HEK293 (cell line): Measurements from ENCODE around the gene SLC32A1.

ENCODE experiments used
- CTCF ChIA-PET: fragments of 350-600 bp; formaldehyde crosslinking; extraction: SDS; loops from one replicate; lab custom pipeline; 2021; ENCODE audit warnings: antibody characterized with exemption; lab: Yijun Ruan, JAX
- POLR2A ChIA-PET: fragments of 300-600 bp; formaldehyde crosslinking; extraction: SDS; loops from one replicate; lab custom pipeline; 2020; ENCODE audit warnings: antibody characterized with exemption, inconsistent platforms; lab: Yijun Ruan, JAX
- H3K27ac ChIP-seq: fragments of 200-500 bp; sonication (Bioruptor generic); 2 replicates; pipeline ENCODE4 v1.5.1; 2014; ENCODE audit warnings: low read depth, low read length, control low read depth, inconsistent platforms; ENCODE audit errors: extremely low read depth
- H3K36me3 ChIP-seq, 2 experiments: fragments of 200-500 bp in 1 of 2; sonication (Bioruptor generic) in 1 of 2; 1 replicate in 1 of 2; 2 replicates in 1 of 2; pipeline ENCODE4 v1.5.1; 2014 to 2017; ENCODE audit warnings: inconsistent platforms in 2 of 2, low read length in 2 of 2; ENCODE audit not compliant: control insufficient read depth in 2 of 2, insufficient read depth in 1 of 2
- H3K4me1 ChIP-seq: fragments of 200-500 bp; sonication (Bioruptor generic); 2 replicates; pipeline ENCODE4 v1.5.1; 2014; ENCODE audit warnings: mild to moderate bottlenecking, low read length, inconsistent platforms; ENCODE audit not compliant: control insufficient read depth, insufficient read depth
- H3K4me3 ChIP-seq: 2 replicates; pipeline ENCODE4 v1.5.1; 2011; ENCODE audit warnings: low read depth, mild to moderate bottlenecking, control low read depth, low read length, moderate library complexity
- H3K9me3 ChIP-seq: fragments of 200-500 bp; sonication (Bioruptor generic); 2 replicates; pipeline ENCODE4 v1.5.1; 2014; ENCODE audit warnings: low read depth, low read length, inconsistent platforms; ENCODE audit not compliant: control insufficient read depth, insufficient read depth
- HOXA7 ChIP-seq: sonication (generic); formaldehyde crosslinking; IDR thresholded peaks from 2 replicates; pipeline ENCODE4 v1.8.1; 2022; ENCODE audit warnings: missing genetic modification reagents, borderline replicate concordance
- MYNN ChIP-seq: fragments of 450-650 bp; formaldehyde crosslinking; IDR thresholded peaks from 2 replicates; pipeline ENCODE4 v1.5.1; 2016; ENCODE audit warnings: missing biosample characterization, missing genetic modification characterization, borderline replicate concordance
- PRDM10 ChIP-seq: fragments of 450-650 bp; formaldehyde crosslinking; IDR thresholded peaks from 2 replicates; pipeline ENCODE4 v1.5.1; 2016; ENCODE audit warnings: missing biosample characterization, missing genetic modification characterization
- PRDM2 ChIP-seq: fragments of 450-650 bp; formaldehyde crosslinking; IDR thresholded peaks from 2 replicates; pipeline ENCODE4 v1.5.1; 2016; ENCODE audit warnings: missing biosample characterization, missing genetic modification characterization, borderline replicate concordance
- SCRT2 ChIP-seq: fragments of 450-650 bp; formaldehyde crosslinking; IDR thresholded peaks from 2 replicates; pipeline ENCODE4 v1.5.1; 2016; ENCODE audit warnings: missing biosample characterization, missing genetic modification characterization
- SP3 ChIP-seq: fragments of 450-650 bp; formaldehyde crosslinking; IDR thresholded peaks from 2 replicates; pipeline ENCODE4 v1.5.1; 2016; ENCODE audit warnings: missing biosample characterization, missing genetic modification characterization
- ZNF155 ChIP-seq: fragments of 450-650 bp; formaldehyde crosslinking; IDR thresholded peaks from 2 replicates; pipeline ENCODE4 v1.5.1; 2016; ENCODE audit warnings: missing biosample characterization, missing genetic modification characterization
- ZNF302 ChIP-seq: fragments of 450-650 bp; formaldehyde crosslinking; IDR thresholded peaks from 2 replicates; pipeline ENCODE4 v1.5.1; 2016; ENCODE audit warnings: missing biosample characterization, missing genetic modification characterization, low read depth
- ZNF350 ChIP-seq: fragments of 450-650 bp; formaldehyde crosslinking; IDR thresholded peaks from 2 replicates; pipeline ENCODE4 v1.5.0; 2017; ENCODE audit warnings: missing biosample characterization, mild to moderate bottlenecking, missing genetic modification characterization
- ZNF48 ChIP-seq: fragments of 450-650 bp; formaldehyde crosslinking; IDR thresholded peaks from 2 replicates; pipeline ENCODE4 v1.5.1; 2016; ENCODE audit warnings: missing biosample characterization, missing genetic modification characterization
- ZNF530 ChIP-seq: fragments of 450-650 bp; formaldehyde crosslinking; IDR thresholded peaks from 2 replicates; pipeline ENCODE4 v1.5.1; 2016; ENCODE audit warnings: low read depth, missing biosample characterization, missing genetic modification characterization
- ZNF544 ChIP-seq: fragments of 450-650 bp; formaldehyde crosslinking; IDR thresholded peaks from 2 replicates; pipeline ENCODE4 v1.5.0; 2017; ENCODE audit warnings: missing biosample characterization, missing genetic modification characterization
- ZNF596 ChIP-seq: fragments of 450-650 bp; IDR thresholded peaks from 2 replicates; pipeline ENCODE4 v1.5.0; 2018; ENCODE audit warnings: missing biosample characterization, mild to moderate bottlenecking, missing genetic modification characterization, moderate library complexity
- ZNF610 ChIP-seq: fragments of 450-650 bp; formaldehyde crosslinking; IDR thresholded peaks from 2 replicates; pipeline ENCODE4 v1.5.1; 2016; ENCODE audit warnings: missing biosample characterization, missing genetic modification characterization, borderline replicate concordance
- ZNF785 ChIP-seq: fragments of 450-650 bp; formaldehyde crosslinking; IDR thresholded peaks from 2 replicates; pipeline ENCODE4 v1.5.1; 2016; ENCODE audit warnings: missing biosample characterization, missing genetic modification characterization
- ZSCAN30 ChIP-seq: fragments of 450-650 bp; IDR thresholded peaks from 2 replicates; pipeline ENCODE4 v1.5.1; 2018; ENCODE audit warnings: missing biosample characterization, mild to moderate bottlenecking, missing genetic modification characterization, moderate library complexity
- ZSCAN5A ChIP-seq: fragments of 450-650 bp; formaldehyde crosslinking; IDR thresholded peaks from 2 replicates; pipeline ENCODE4 v1.5.1; 2016; ENCODE audit warnings: missing biosample characterization, missing genetic modification characterization
- TF ChIP-seq, protein P1 (sequence below): fragments of 450-650 bp; formaldehyde crosslinking; IDR thresholded peaks from 2 replicates; pipeline ENCODE4 v1.5.0; 2017; ENCODE audit warnings: missing biosample characterization, missing genetic modification characterization, borderline replicate concordance
- TF ChIP-seq, protein P2 (sequence below): IDR thresholded peaks from 2 replicates; pipeline ENCODE4 v1.6.1; 2011; ENCODE audit warnings: mild to moderate bottlenecking, low read depth, low read length, borderline replicate concordance
- TF ChIP-seq, protein P3 (sequence below): fragments of 450-650 bp; formaldehyde crosslinking; IDR thresholded peaks from 2 replicates; pipeline ENCODE4 v1.5.1; 2016; ENCODE audit warnings: missing biosample characterization, missing genetic modification characterization

SLC32A1 gene

GRCh38 chr20:38759106-38759505 lies 34.8 kb downstream of the SLC32A1 start (continued):
- TF ChIP-seq, protein P1, sequence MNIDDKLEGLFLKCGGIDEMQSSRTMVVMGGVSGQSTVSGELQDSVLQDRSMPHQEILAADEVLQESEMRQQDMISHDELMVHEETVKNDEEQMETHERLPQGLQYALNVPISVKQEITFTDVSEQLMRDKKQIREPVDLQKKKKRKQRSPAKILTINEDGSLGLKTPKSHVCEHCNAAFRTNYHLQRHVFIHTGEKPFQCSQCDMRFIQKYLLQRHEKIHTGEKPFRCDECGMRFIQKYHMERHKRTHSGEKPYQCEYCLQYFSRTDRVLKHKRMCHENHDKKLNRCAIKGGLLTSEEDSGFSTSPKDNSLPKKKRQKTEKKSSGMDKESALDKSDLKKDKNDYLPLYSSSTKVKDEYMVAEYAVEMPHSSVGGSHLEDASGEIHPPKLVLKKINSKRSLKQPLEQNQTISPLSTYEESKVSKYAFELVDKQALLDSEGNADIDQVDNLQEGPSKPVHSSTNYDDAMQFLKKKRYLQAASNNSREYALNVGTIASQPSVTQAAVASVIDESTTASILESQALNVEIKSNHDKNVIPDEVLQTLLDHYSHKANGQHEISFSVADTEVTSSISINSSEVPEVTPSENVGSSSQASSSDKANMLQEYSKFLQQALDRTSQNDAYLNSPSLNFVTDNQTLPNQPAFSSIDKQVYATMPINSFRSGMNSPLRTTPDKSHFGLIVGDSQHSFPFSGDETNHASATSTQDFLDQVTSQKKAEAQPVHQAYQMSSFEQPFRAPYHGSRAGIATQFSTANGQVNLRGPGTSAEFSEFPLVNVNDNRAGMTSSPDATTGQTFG (tag by site-specific recombination), result no peak
- TF ChIP-seq PRDM10 (no peak), ZSCAN30 (no peak), ZNF544 (tag by site-specific recombination) (no peak), SCRT2 (tag by site-specific recombination) (no peak), ZNF302 (tag by site-specific recombination) (no peak), ZNF350 (tag by site-specific recombination) (no peak), ZNF155 (tag by site-specific recombination) (no peak), ZNF785 (no peak), ZNF610 (no peak), ZNF596 (tag by site-specific recombination) (no peak), MYNN (tag by site-specific recombination) (no peak), HOXA7 (CRISPR knock-in tag) (no peak), ZSCAN5A (no peak)
- TF ChIP-seq, protein P2, sequence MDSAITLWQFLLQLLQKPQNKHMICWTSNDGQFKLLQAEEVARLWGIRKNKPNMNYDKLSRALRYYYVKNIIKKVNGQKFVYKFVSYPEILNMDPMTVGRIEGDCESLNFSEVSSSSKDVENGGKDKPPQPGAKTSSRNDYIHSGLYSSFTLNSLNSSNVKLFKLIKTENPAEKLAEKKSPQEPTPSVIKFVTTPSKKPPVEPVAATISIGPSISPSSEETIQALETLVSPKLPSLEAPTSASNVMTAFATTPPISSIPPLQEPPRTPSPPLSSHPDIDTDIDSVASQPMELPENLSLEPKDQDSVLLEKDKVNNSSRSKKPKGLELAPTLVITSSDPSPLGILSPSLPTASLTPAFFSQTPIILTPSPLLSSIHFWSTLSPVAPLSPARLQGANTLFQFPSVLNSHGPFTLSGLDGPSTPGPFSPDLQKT, result no peak

DNA sequence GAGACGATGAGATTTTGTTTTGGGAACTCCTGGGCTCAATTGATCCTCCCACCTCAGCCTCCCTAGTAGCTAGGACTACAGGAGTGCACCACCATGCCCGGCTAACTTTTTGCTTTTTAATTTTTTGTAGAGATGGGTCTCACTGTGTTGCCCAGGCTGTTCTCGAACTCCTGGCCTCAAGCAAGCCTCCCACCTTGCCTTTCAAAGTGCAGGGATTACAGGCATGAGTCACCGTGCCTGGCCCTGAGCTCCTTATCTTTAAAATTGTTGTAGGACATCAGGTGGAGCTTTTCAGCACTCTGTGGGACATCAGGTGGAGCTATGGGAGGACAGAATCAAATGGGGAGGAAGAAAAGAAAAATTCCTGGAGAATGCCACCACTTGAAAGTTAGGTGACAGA lies 36.7 kb downstream of the SLC32A1 start:
- no peaks in the 10 kb centered on the region for H3K4me1 ChIP-seq
- no peak overlapping the region for H3K4me3 ChIP-seq
- H3K9me3 ChIP-seq, result no peaks in the 10 kb centered on the region
- POLR2A ChIA-PET, result no interaction called here
- TF ChIP-seq ZNF48 (tag by site-specific recombination), result no peak
- no peak for TF ChIP-seq ZNF530
- TF ChIP-seq, protein P3, sequence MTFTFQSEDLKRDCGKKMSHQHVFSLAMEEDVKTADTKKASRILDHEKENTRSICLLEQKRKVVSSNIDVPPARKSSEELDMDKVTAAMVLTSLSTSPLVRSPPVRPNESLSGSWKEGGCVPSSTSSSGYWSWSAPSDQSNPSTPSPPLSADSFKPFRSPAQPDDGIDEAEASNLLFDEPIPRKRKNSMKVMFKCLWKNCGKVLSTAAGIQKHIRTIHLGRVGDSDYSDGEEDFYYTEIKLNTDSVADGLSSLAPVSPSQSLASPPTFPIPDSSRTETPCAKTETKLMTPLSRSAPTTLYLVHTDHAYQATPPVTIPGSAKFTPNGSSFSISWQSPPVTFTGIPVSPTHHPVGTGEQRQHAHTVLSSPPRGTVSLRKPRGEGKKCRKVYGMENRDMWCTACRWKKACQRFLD (tag by site-specific recombination), result no peak
- no peak for TF ChIP-seq SP3 (tag by site-specific recombination)
- no peak for TF ChIP-seq PRDM2
- TF ChIP-seq, all 188 proteins: peak for 0
- peaks cover 0 to 80% of the 10 kb centered on the region in 2 experiments; a peak in 2 of 3 replicates for H3K36me3 ChIP-seq
- H3K27ac ChIP-seq, result no peak overlapping the region
- CTCF ChIA-PET, result interaction anchor here (1.2 kb wide), 1 partner anchor 11 kb away, joined by 3 read pairs; no protein-coding TSS in a partner anchor
